GM21526 (cell line): ENCODE data around the gene TMEM208.

ENCODE experiments used
- ATAC-seq: cut with Tn5 transposase; IDR thresholded peaks from one replicate; pipeline ENCODE4 v1.9.1; 2021; ENCODE audit warnings: moderate library complexity; ENCODE audit not compliant: unreplicated experiment, low FRiP score

Gene TMEM208

DNA sequence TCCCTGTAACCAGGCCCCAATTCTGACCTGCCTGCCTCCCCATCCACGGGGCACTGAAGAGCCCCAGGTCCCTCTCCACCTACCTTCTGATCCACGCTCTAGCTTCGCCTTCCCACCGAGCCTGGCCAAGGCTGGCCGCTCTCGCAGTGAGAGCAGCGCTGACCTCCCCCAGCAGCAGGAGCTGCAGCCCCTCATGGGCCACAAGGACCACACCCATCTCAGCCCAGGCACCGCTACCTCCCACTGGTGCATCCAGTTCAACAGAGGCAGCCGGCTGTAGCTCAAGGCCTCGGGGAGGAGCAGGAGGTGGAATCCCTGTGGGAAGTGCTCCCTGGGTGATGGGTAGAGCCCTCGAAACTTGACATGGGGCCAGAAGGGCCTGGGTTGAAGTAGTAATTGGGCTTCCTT lies 44.0 kb downstream of the TMEM208 start:
- no peak for ATAC-seq

DNA sequence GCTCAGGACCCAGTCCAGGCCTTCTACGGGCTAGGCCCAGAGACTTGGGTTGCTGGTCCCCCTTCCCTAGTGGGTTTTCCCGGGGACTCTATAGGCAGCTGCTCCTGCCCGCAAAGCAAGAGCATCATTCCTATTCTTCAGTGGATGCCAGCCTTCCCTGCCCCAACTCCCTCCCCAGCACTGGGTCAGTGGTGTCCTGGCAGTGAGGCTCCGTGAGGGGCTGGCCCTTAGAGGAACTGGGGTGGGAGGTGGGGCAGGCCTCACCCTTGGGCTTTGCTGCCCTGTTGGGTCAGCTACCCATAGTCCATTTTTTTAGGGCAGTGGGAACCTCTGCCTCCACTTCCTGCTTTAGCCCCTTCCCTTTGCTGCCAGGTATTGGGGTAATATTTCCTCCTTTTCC lies 44.5 kb downstream of the TMEM208 start:
- ATAC-seq: no peak

DNA sequence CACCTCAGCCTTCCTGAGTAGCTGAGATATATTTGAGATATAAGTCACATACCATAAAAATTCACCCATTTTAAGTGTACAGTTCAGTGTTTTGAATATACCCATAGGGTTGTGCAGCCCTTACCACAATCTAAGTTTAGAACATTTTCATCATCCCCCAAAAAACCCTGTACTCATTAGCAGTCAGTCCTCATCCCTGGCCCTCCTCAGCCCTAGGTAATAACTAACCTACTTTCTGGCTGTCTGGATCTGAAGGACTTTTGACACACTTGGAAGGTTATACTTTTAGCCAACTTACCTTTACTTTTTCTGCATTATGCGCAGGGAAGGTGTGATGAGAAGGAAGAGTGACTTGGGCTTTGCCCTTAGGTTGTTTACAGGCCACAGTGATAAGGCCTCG lies 48.4 kb downstream of the TMEM208 start:
- ATAC-seq: no peak

DNA sequence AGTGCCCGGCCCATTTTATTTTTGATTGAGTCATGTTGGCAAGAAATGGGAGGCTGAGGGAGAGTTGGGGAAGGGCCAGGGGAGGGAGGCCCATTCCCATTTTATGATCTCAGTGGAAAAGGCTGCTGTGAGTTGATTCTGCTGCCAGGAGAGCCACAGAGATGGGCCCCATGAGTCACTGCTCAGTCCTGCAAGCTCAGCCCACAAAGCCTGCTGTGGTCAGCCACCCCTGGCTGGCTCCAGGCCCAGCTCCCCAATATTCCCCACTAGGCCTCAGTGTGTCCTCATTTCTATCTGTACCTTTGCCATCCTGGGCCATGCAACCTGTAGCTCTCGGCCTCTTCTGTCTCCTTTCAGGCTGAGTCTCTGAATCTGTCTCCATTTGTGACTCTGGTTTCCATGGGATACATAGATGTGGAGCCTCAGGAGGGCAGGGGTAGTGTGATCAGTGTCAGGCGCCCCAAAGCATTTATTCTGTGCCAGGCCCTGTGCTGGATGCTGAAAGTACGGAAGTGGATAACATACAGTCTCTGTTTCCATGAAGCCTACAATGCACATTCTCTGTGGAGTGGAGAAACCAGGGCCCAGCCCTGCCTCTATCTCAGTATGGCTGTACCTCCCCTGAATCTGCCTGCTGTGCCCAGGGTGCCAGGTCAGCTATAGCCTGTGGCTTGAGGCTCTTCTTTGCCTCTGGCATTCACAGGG lies 50.5 kb downstream of the TMEM208 start:
- no peak for ATAC-seq

DNA sequence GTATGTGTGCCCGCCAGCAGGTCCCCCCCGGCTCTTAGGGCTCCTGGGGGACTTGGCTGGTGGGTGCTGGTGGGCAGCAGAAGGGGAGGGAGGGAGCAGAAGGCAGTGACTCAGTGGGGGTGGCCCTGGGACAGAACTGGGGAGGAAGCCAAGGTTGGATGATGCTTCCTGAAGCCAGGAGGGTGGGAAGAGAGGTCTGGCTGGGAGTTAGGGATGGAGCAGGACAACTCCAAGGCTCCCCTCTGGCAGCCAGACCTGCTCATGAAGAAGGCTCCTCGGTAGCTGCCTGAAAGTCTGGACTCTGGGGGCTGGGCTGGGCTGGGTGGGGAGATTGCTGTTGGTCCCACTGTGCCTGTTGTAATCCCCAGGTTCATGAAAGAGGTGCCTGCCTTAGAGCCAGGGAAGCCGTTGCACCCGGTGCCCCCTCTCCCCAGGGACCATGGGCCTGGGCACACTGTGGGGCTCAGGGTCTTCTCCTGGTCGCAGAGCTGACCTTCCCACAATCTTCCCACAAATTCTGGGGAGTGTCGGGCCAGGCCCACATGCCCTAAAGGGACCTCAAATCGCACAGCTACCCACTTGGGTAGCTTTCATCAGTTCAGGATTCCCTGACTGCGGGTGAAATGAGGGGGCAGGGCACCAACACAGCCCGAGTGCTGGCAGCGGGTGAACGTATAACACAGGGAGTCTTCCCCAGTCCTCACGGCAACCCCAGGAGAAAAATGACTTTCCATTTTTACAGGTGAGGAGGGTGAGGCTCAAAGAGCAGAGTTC lies 51.3 kb downstream of the TMEM208 start:
- ATAC-seq: no peak
